Activated T-cell treated with anti-CD3 and anti-CD28 coated beads, Interleukin-2, amount 50 U/mL, for 24 hours (primary cell): ENCODE data around the gene TTLL8.
"Not testable (repeated sequence)": the region's sequence is repeated elsewhere in the genome, so short reads cannot be mapped to it uniquely, and the experiment has no call there.

ENCODE experiments used
- DNase-seq: peaks from one replicate; pipeline ENCODE4 v3.0.0-alpha.2; 2020
- H3K27ac Mint-ChIP-seq: 2 replicates; pipeline ENCODE4 v1.8.0; 2020; ENCODE audit warnings: mild to moderate bottlenecking, mixed read lengths
- H3K27me3 Mint-ChIP-seq: 2 replicates; pipeline ENCODE4 v1.8.0; 2020; ENCODE audit warnings: mixed read lengths
- H3K36me3 Mint-ChIP-seq: 2 replicates; pipeline ENCODE4 v1.8.0; 2020; ENCODE audit warnings: low read depth, mixed read lengths
- H3K4me1 Mint-ChIP-seq: 2 replicates; pipeline ENCODE4 v1.8.0; 2020; ENCODE audit warnings: low read depth, mixed read lengths
- H3K4me3 Mint-ChIP-seq: 2 replicates; pipeline ENCODE4 v1.8.0; 2020; ENCODE audit warnings: mild to moderate bottlenecking, moderate library complexity, mixed read lengths
- H3K9me3 Mint-ChIP-seq: 2 replicates; pipeline ENCODE4 v1.8.0; 2020; ENCODE audit warnings: mixed read lengths

The TTLL8 gene

DNA sequence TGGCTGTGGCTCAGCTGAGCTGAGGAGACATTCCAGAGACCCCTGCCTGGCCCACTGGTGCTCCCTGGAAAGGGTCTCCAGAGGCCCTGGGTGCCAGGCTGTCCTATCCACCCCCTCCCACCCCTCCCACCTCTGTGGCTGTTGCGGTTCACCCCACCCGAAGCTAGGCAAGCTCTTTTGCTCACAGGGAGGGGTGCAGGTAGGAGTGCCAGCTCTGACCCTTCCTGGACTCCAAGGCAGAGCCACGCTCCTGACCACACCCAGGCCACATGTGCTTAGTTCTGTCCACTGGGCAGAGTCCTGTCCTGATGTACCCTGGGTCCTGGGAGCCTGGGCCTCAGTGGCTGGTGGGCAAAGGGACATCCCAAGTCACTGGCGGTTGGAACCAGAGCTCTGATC lies 62.0 kb downstream of the TTLL8 start:
- Mint-ChIP-seq H3K36me3 (no peaks in the 10 kb centered on the region), H3K27me3 (peaks cover 6% of the 10 kb centered on the region), H3K4me1 (peaks cover 13% of the 10 kb centered on the region), H3K9me3 (peaks cover 4% of the 10 kb centered on the region), H3K4me3 (no peak overlapping the region), H3K27ac (no peak overlapping the region)
- DNase-seq = no peak

DNA sequence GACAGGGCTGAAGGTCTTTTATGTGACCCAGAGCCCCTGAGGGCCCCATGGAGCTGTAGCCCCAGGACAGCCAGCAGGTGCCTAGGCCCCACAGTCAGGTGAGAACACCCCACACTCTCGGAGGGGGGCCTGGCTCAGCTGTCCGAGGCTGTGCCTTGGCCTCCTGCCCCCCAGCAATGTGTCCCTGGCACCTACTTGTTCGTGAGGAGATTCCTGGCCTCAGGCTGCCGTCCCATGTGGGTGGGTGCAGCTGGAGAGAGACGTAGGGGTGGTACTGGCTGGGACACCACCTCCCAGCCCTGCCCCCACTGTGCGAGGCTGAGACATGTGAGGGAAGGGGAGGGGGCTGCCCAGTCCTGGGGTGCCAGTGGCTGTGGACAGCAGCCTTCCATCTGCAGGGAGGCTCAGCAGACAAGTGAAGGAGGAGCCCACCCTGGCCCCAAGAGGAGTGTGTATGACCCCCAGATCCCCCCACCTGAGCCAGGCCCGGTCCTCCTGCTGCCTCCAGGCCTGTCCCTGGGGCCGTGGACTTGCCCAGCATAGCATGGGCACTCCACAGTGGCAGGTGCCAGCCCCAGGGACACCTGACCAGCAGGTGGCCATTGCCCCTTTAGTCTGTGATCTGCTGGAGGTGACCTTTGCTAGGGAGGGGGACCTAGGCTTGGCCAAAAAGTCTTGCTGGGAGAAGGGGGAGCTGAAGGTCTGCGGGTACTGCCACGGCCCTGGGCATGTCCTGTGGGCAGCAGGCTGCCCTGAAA lies 62.6 kb downstream of the TTLL8 start:
- DNase-seq = no peak
- no peak overlapping the region for H3K27ac Mint-ChIP-seq

DNA sequence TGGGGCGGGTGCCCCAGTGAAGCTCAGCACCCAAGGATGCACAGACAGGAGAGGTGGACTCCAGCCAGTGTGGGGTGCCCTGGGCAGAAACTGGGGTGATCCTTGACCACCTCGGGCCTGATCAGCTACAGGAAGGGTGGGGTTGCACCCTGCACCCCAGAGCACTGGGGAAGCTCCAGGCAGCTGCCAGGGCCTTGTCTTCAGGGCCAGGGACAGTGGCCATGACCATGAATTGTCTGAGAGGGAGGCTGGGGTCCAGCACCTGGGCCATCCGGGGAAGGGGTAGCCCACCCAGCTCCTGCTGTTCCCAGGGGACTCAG lies 63.1 kb downstream of the TTLL8 start:
- Mint-ChIP-seq H3K9me3 (peaks cover 7% of the 10 kb centered on the region), H3K27ac (no peak overlapping the region), H3K4me1 (peaks cover 13% of the 10 kb centered on the region), H3K27me3 (peaks cover 6% of the 10 kb centered on the region), H3K4me3 (no peak overlapping the region), H3K36me3 (no peaks in the 10 kb centered on the region)
- no peak for DNase-seq

More for the DNA sequence above, 62.6 kb downstream of the TTLL8 start:
- H3K4me1 Mint-ChIP-seq = peaks cover 13% of the 10 kb centered on the region
- H3K9me3 Mint-ChIP-seq = peaks cover 7% of the 10 kb centered on the region
- no peaks in the 10 kb centered on the region for H3K36me3 Mint-ChIP-seq
- H3K27me3 Mint-ChIP-seq = peaks cover 6% of the 10 kb centered on the region
- no peak overlapping the region for H3K4me3 Mint-ChIP-seq

DNA sequence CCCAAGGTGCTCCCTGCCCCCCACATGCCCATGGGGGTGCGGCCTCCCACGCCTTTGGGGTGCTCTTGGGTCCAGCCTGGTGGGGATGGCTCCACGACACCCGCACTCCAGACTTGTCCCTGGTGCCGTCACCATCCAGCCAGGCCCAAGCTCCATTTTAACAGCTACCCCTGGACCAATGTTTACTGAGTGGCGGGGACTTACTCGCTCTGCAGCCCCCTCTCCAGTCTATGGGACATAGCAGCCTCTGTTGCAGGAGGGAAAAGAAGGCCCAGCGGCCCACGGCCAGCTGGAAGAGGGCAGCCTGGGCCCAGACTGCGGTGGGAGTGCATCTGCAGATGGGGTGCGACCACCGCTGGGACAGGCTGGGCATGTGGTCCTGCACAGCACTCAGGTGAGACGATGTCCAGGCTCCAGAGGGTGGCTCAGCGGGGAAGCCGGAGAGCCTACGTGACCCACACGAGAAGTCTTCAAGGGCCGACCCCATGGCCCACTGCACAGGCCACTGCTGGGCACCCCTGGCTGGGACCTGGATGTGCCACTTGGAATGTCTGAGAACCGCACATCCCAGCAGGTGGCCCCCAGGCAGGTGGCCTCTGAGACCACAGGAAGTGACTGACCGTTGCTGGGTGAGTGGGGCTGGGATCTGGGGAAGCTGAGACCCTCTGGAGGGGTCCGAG lies 63.6 kb downstream of the TTLL8 start:
- Mint-ChIP-seq H3K4me1 (peaks cover 13% of the 10 kb centered on the region), H3K27me3 (peaks cover 6% of the 10 kb centered on the region), H3K36me3 (no peaks in the 10 kb centered on the region), H3K9me3 (peaks cover 7% of the 10 kb centered on the region), H3K4me3 (no peak overlapping the region), H3K27ac (no peak overlapping the region)
- DNase-seq = no peak

DNA sequence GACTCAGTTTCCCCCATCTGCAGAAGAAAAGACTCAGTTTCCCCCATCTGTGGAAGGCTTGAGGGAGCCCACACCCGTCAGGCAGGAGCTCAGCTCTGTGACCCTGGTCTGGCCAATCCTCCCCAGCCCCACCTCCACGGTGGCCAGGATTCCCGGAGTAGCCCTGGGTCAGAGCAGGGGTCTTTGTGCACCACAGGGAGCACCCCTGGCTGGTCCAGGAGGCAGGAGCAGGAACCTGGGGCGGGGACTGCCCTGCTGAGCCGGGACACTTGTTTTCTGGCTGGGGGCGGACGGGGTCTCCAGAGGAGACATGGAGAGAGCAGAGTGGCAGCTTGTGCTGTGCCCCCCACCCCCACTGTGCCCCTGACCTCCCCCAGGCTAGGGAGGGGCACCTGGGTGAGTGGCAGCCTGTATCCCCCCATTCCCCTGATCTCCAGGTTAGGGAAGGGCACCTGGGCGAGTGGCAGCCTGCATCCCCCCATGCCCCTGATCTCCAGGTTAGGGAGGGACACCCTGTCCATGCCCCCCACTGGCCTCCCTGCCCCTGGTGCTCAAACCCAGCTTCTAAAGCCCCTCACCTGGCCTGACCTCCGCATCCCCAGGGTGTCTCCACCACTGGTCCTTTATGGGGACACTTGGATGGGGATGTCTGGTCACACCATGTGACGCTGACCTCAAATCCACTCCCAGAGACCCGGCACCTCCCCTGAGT lies 64.3 kb downstream of the TTLL8 start:
- Mint-ChIP-seq H3K4me3 (no peak overlapping the region), H3K27ac (no peak overlapping the region), H3K9me3 (peaks cover 9% of the 10 kb centered on the region), H3K27me3 (peaks cover 5% of the 10 kb centered on the region), H3K4me1 (peaks cover 10% of the 10 kb centered on the region), H3K36me3 (no peaks in the 10 kb centered on the region)
- no peak for DNase-seq

DNA sequence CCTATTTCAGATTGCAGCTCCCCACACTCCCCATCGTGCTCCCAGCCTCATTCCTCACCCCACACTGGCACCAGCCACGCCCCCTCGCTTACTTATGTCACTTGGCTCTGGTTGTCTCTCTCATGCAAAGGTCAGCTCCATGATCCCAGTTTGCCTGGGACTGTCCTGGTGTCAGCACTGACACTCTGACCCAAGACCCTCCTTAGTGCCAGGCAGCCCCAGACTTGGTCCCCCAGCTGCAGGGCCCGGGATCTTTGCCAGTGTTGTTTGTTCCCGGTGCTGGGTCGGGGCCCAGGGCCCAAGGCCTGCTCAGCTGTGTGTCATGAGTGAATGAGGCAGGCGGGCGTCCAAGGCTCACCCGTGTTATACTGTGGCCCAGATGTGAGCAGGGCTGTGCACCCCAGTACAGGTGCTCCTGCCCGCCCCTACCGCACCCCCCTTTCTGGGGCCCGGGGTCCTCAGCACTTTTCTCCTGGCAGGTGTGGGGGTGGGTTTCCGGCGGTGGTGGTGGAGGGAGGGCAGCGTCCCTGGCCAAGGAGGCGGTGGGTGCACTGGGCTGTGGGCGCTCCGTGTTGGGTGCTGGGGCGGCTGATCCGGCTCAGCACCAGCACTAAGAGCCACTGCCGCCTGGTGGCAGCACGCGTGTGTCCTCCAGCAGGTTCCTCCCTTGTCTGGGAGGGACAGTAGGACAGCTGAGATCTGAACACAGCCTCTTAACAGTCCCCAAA lies 65.0 kb downstream of the TTLL8 start:
- no peak overlapping the region for H3K4me3 Mint-ChIP-seq
- H3K27ac Mint-ChIP-seq = no peak overlapping the region
- H3K27me3 Mint-ChIP-seq = no peaks in the 10 kb centered on the region
- H3K9me3 Mint-ChIP-seq = peaks cover 9% of the 10 kb centered on the region
- peak; percentile 83 for DNase-seq
- H3K36me3 Mint-ChIP-seq = no peaks in the 10 kb centered on the region
- peaks cover 8% of the 10 kb centered on the region for H3K4me1 Mint-ChIP-seq

DNA sequence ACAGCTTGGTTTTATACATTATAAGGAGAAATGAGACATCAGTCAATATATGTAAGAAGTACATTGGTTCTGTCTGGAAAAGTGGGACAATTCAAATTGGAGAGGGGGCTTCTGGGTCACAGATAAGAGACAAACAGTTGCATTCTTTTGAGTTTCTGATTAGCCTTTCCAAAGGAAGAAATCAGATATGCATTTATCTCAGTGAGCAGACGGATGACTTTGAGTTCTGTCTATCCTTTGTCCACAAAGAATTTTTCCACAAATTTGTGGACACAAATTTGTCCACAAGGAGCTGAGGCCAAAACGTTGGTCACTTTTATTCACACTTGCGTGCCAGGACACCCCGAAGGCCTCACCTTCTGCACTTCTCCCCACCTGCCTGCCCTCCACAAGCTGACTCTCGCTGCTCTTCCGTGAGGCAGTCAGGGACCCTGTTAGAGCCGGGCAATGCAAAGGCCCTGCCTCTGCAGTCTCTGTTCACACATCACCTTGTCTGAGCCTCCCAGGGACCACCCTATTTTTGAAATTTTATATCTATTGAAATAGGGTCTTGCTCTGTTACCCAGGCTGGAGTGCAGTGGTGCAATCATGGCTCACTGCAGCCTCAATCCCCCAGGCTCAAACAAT lies 66.1 kb downstream of the TTLL8 start:
- no peak for DNase-seq
- Mint-ChIP-seq H3K27me3 (no peaks in the 10 kb centered on the region), H3K9me3 (peaks cover 12% of the 10 kb centered on the region), H3K4me1 (peaks cover 8% of the 10 kb centered on the region), H3K27ac (no peak overlapping the region), H3K36me3 (no peaks in the 10 kb centered on the region), H3K4me3 (no peak overlapping the region)

DNA sequence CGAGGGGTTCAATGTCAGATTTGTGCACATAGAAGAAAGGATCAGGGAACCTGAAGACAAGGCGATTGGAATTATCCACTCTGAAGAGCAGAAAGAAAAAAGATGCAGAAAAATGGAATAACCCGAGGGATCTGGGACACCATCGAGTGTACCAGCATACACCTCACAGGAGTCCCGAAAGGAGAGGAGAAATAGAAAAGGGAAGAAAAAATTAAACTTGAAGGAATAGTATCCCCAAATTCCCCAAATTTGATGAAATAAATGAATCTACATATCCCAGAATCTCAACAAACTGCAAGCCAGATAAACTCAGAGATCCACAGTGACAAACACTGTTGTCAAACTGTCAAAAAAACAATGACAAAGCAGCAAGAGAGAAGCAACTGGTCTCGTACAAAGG lies 66.9 kb downstream of the TTLL8 start:
- H3K27me3 Mint-ChIP-seq = no peaks in the 10 kb centered on the region
- peaks cover 21% of the 10 kb centered on the region for H3K9me3 Mint-ChIP-seq
- H3K36me3 Mint-ChIP-seq = no peaks in the 10 kb centered on the region

DNA sequence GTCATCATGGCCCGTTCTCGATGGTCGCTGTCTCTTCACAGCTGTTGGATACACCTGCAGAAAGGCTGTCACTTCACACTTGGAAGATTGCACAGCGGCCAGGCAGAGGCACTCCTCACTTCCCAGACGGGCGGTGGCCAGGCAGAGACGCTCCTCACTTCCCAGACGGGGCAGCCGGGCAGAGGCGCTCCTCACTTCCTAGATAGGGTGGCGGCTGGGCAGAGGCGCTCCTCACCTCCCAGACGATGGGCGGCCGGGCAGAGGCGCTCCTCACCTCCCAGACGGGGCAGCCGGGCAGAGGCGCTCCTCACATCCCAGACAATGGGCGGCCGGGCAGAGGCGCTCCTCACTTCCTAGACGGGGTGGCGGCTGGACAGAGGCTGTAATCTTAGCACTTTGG lies 68.3 kb downstream of the TTLL8 start:
- not testable (repeated sequence) for H3K4me3 Mint-ChIP-seq

More for the DNA sequence above, 66.9 kb downstream of the TTLL8 start:
- Mint-ChIP-seq H3K27ac (no peak overlapping the region), H3K4me3 (no peak overlapping the region), H3K4me1 (peaks cover 8% of the 10 kb centered on the region)
- DNase-seq = no peak

DNA sequence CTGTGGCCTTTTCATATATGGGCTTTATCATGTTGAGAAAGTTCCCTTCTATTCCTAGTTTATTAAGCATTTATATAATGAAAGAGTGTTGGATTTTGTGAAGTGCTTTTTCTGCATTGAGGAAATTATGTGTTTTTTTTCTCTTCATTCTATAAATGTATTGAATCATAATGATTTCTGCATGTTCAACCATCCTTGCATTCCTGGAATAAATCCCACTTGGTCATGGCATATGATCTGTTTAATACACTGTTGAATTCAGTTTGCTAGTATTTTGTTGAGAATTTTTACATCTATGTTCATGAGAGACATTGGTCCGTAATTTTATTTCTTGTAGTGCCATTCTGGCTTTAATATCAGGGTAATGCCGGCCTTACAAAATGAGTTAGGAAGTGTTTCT lies 71.8 kb downstream of the TTLL8 start:
- Mint-ChIP-seq H3K9me3 (peaks cover 30% of the 10 kb centered on the region), H3K27ac (no peak overlapping the region), H3K27me3 (peaks cover 7% of the 10 kb centered on the region), H3K4me3 (no peak overlapping the region), H3K36me3 (peaks cover 4% of the 10 kb centered on the region), H3K4me1 (peaks cover 10% of the 10 kb centered on the region)
- DNase-seq = no peak

More for the DNA sequence above, 68.3 kb downstream of the TTLL8 start:
- not testable (repeated sequence) for DNase-seq, H3K4me1 Mint-ChIP-seq, H3K27me3 Mint-ChIP-seq, H3K27ac Mint-ChIP-seq, H3K36me3 Mint-ChIP-seq
- peaks cover 29% of the 10 kb centered on the region for H3K9me3 Mint-ChIP-seq

DNA sequence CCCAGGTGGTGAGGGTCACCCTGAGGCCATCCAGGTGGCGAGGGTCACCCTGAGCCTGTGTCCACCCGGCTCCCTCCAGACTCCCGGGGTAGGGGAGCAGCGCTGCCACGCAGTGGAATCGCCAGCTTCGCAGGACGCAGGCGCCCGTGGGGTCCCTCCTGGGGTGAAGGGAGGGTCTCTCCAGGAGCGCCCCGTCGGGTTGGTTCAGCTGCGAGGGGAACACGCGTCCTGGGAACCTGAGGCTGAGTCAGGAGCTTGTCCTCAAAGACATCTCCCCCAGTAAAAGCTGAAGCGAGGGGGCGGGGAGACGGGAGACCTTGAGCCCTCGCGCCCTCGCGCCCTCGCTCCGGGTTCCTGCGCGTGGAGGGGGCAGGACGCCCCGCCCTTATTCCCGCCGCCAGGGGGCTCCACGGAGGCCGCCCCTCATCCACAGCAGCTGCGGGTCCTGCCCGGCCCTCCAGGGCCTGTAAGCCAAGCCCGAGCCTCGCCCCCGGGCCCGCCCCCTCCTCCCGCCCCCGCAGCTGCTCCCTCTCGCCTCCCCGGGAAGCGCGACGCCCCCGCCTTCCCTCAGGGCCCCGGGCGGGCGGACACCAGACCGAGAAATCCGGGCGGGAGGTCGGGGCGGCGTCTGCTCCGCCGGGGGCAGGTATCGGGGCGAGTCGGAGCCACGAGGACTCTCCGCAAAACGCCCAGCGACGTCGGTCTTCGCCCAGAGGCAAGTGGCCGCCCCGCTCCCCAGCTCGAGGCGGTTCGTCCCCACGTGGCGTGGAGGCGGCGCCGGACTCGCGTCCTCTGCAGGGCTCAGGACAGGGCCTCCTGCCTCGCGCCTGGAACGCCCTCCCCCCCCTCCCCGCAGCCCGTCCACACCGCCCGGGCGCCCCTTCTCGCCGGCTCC lies 74.7 kb downstream of the TTLL8 start:
- H3K27ac Mint-ChIP-seq = no peak overlapping the region
- H3K4me3 Mint-ChIP-seq = no peak overlapping the region
- peaks cover 35% of the 10 kb centered on the region for H3K9me3 Mint-ChIP-seq
- DNase-seq = peak; percentile 57
- peaks cover 25% of the 10 kb centered on the region for H3K36me3 Mint-ChIP-seq
- peaks cover 7% of the 10 kb centered on the region for H3K27me3 Mint-ChIP-seq
- H3K4me1 Mint-ChIP-seq = peaks cover 33% of the 10 kb centered on the region

DNA sequence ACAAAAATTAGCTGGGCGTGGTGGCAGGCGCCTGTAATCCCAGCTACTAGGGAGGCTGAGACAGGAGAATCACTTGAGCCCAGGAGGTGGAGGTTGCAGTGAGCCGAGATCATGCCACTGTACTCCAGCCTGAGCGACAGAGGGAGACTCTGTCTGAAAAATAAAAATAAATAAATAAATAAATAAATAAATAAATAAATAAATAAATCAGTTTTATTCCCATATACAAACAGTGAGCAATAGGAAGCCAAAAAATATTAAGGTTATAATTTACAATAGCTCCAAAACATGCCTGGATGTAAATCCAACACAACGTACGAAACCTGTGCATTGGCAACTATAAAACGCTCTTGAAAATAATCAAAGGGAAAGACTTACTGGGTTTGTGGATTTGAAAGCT lies 76.3 kb downstream of the TTLL8 start:
- not testable (repeated sequence) for H3K27ac Mint-ChIP-seq, H3K27me3 Mint-ChIP-seq, H3K4me3 Mint-ChIP-seq, DNase-seq
- H3K36me3 Mint-ChIP-seq = peaks cover 33% of the 10 kb centered on the region
- H3K9me3 Mint-ChIP-seq = peaks cover 31% of the 10 kb centered on the region
- H3K4me1 Mint-ChIP-seq = peaks cover 40% of the 10 kb centered on the region

DNA sequence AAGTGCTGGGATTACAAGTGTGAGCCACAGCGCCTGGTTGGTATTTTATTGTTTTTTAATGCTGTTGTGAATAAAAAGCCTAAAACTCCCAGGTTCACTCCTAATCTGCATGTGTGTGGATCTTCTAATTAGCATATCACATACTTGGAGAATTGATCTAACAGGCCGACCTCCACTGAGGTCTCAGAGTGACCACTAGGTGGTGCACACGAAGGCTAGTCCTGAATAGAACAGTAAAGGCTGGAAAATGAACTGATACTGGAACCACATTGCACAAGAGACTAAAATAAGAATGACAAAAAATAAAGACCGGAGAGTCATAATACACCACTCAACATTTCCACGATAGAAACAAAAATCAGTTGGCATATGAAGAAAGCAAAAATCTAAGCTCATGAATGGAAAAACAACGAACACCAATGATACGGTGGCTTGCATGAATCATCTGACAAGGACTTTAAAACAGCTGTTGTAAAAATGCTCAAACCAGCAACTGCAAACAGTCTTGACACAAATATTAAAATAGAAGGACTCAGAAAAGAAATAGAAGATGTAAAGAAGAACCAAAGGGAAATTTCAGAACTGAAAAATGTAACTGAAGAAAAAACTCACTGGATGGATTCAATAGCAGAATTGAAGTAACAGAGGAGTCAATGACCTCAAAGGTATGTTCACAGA lies 78.4 kb downstream of the TTLL8 start:
- Mint-ChIP-seq H3K27ac (peak overlapping the region; percentile 88), H3K9me3 (peaks cover 17% of the 10 kb centered on the region), H3K4me3 (no peak overlapping the region), H3K27me3 (peaks cover 4% of the 10 kb centered on the region), H3K4me1 (peaks cover 54% of the 10 kb centered on the region), H3K36me3 (peaks cover 36% of the 10 kb centered on the region)
- peak; percentile 50 for DNase-seq
